ENCODE data around the gene TOPORS. TPM values are rescaled to one million over a fixed set of nuclear protein-coding genes. Genes with fewer than 3 reads are reported as not detected.

TOPORS gene
- total and polyA plus RNA-seq, 2 experiments from 2014 or later: 16.4 to 26.9 TPM

DNA sequence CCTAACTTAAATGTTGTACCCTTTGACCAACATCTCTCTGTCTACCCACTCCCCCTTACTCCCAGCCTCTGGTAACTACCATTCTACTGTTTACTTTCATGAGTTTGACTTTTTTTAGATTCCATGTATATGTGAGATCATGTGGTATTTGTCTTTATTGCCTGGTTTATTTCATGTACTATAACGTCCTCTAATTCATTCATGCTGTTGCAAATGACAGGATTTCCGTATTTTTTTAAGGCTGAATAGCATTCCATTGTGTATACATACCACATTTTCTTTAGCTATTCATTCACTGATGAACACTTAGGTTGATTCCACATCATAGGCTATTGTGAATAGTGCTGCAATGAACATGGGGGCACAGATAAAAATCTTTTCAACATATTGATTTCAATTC, 32.4 kb upstream of the TOPORS start:
- no peak overlapping the region for H2AFZ ChIP-seq
- no peaks in the 10 kb centered on the region for H3K36me3 ChIP-seq (ENCODE audit: low read depth)
- no peak overlapping the region for H3K9ac ChIP-seq
- no peak overlapping the region for H3K27ac ChIP-seq
- peaks cover 10% of the 10 kb centered on the region; the same call in 1 of the 2 replicates for H3F3A ChIP-seq (ENCODE audit: insufficient read depth)
- DNase-seq: peak; percentile 14
- H3K4me3 ChIP-seq: no peak overlapping the region
- no peaks in the 10 kb centered on the region for H3K79me2 ChIP-seq (ENCODE audit: insufficient read depth)
- no peaks in the 10 kb centered on the region for H3K9me3 ChIP-seq (ENCODE audit: low read depth)
- in situ Hi-C loops (cut with MboI): loop anchor here (5.0 kb wide), 1 partner anchor 388 kb away; no protein-coding TSS in a partner anchor
- TF ChIP-seq EZH2 (IDR thresholded peaks at IDR 0.05; ENCODE audit: insufficient read depth, poor library complexity, severe bottlenecking): no peak
- TF ChIP-seq EZH2phosphoT487 (IDR thresholded peaks at IDR 0.05; ENCODE audit: insufficient read depth, low read depth): no peak
- no peak overlapping the region for H3K4me2 ChIP-seq (ENCODE audit: unreplicated experiment)
- no peaks in the 10 kb centered on the region for H3K27me3 ChIP-seq (replicated peaks; ENCODE audit: insufficient read depth)
- H3K9me2 ChIP-seq (ENCODE audit: insufficient read depth): no peaks in the 10 kb centered on the region
- H4K20me1 ChIP-seq (ENCODE audit: insufficient read depth): no peaks in the 10 kb centered on the region
- 0 to 4% methylated on average over 2 of the region's 2 CpGs for WGBS, 2 experiments (ENCODE audit: low coverage in 1 of 2, low lambda C conversion rate in 2 of 2, missing lambda C conversion rate in 2 of 2)
- H3K4me1 ChIP-seq (ENCODE audit: insufficient read depth): no peaks in the 10 kb centered on the region

DNA sequence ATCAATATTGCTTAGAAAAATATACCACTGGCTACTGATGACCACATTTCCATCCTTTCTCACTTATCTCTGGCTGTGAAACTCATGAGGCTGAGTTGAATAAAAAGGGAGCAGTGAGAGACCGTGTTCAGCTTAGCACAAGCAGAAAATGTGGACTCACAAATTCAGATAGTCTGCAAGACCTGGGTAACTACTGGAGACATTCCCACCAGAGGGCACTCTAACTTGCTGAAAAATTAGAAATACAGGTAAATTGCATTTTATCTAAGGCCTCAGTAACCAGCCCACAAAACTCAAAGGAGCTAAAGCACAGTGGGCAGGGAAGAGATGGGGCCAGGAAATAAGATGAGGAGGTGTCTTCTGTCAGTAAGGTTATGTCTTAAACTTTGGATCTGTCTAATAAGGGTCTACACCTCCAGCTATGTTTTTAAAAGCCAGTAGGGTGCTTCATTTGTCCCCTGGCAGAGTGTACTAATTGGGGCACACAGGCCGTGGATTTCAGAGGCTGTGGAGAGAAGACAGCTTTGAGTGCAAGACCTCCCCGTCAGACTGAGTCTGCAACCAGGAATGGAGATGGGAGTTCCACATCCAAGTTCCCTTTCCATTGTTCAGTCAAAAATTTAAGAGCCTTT, 29.2 kb upstream of the TOPORS start:
- in situ Hi-C loops (cut with MboI): loop anchor here (5.0 kb wide), 1 partner anchor 391 kb away; no protein-coding TSS in a partner anchor
- Histone ChIP-seq H4K20me1 (ENCODE audit: insufficient read depth) (no peaks in the 10 kb centered on the region), H3F3A (ENCODE audit: insufficient read depth) (no peaks in the 10 kb centered on the region), H3K4me1 (ENCODE audit: insufficient read depth) (no peaks in the 10 kb centered on the region), H3K9ac (no peak overlapping the region), H3K36me3 (ENCODE audit: low read depth) (no peaks in the 10 kb centered on the region), H3K9me2 (ENCODE audit: insufficient read depth) (no peaks in the 10 kb centered on the region), H3K9me3 (ENCODE audit: low read depth) (no peaks in the 10 kb centered on the region), H3K27me3 (replicated peaks; ENCODE audit: insufficient read depth) (no peaks in the 10 kb centered on the region), H3K4me3 (no peak overlapping the region), H3K79me2 (ENCODE audit: insufficient read depth) (no peaks in the 10 kb centered on the region), H3K4me2 (ENCODE audit: unreplicated experiment) (no peak overlapping the region), H2AFZ (no peak overlapping the region), H3K27ac (no peak overlapping the region)
- WGBS, 2 experiments (ENCODE audit: low coverage in 1 of 2, low lambda C conversion rate in 2 of 2, missing lambda C conversion rate in 2 of 2): 12 to 15% methylated on average over 3 of the region's 3 CpGs
- DNase-seq: peak; percentile 65
- no peak for TF ChIP-seq EZH2phosphoT487 (IDR thresholded peaks at IDR 0.05; ENCODE audit: insufficient read depth, low read depth)
- no peak for TF ChIP-seq EZH2 (IDR thresholded peaks at IDR 0.05; ENCODE audit: insufficient read depth, poor library complexity, severe bottlenecking)

DNA sequence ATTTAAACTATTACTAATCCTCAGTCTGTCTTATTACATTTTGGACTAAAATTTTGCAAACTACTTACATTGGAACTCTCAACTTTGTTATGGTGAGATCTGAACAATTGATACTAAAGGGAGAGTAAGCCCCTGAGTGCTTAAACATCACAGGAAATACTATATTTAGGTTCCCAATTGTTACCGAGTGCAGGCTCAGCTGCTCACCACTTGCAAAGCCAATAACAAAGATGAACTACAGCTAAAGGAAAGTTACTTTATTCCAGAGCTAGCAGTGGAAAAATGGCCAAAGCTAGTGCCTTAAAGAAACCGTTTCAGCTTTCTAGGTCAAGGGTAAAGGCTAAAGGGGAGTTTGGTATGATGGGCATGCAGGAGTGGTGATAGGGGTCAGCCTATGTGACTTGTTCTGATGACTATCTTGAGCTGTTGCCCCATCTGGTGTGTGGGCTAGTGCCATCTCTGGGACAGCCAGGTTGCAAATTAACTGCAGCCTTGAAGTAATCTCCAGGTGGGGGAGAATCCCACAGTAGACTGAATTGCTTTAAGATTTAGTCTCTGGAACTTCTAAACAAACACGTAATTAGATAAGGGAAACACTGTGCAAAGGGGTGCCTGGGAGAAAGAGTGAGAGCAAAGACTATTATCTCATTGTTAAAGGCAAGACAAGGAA, 28.4 kb upstream of the TOPORS start:
- in situ Hi-C loops (cut with MboI): loop anchor here (5.0 kb wide), 1 partner anchor 392 kb away; no protein-coding TSS in a partner anchor
- H3K9ac ChIP-seq: no peak overlapping the region

GRCh38 chr9:32579706-32580331, 27.4 kb upstream of the TOPORS start:
- H3K4me2 ChIP-seq (ENCODE audit: unreplicated experiment): no peak overlapping the region
- no peak overlapping the region for H3K27ac ChIP-seq
- H3F3A ChIP-seq (ENCODE audit: insufficient read depth): no peaks in the 10 kb centered on the region
- H3K27me3 ChIP-seq (replicated peaks; ENCODE audit: insufficient read depth): no peaks in the 10 kb centered on the region
- no peak overlapping the region for H3K9ac ChIP-seq
- H3K36me3 ChIP-seq (ENCODE audit: low read depth): no peaks in the 10 kb centered on the region
- H4K20me1 ChIP-seq (ENCODE audit: insufficient read depth): no peaks in the 10 kb centered on the region
- no peak for TF ChIP-seq EZH2phosphoT487 (IDR thresholded peaks at IDR 0.05; ENCODE audit: insufficient read depth, low read depth)
- TF ChIP-seq EZH2 (IDR thresholded peaks at IDR 0.05; ENCODE audit: insufficient read depth, poor library complexity, severe bottlenecking): no peak
- no peak overlapping the region for H3K4me3 ChIP-seq
- no peaks in the 10 kb centered on the region for H3K79me2 ChIP-seq (ENCODE audit: insufficient read depth)
- peak; percentile 67 for DNase-seq
- in situ Hi-C loops (cut with MboI): loop anchor here (5.0 kb wide), 1 partner anchor 392 kb away; no protein-coding TSS in a partner anchor
- no peaks in the 10 kb centered on the region for H3K9me3 ChIP-seq (ENCODE audit: low read depth)
- WGBS, 2 experiments (ENCODE audit: low coverage in 1 of 2, low lambda C conversion rate in 2 of 2, missing lambda C conversion rate in 2 of 2): 15 to 17% methylated on average over 4 of the region's 4 CpGs
- H3K4me1 ChIP-seq (ENCODE audit: insufficient read depth): no peaks in the 10 kb centered on the region
- H2AFZ ChIP-seq: peak overlapping the region; percentile 0; the same call in 1 of the 2 replicates
- no peaks in the 10 kb centered on the region for H3K9me2 ChIP-seq (ENCODE audit: insufficient read depth)

More for the DNA sequence above, 28.4 kb upstream of the TOPORS start:
- DNase-seq: no peak
- Histone ChIP-seq H3F3A (ENCODE audit: insufficient read depth) (no peaks in the 10 kb centered on the region), H3K9me2 (ENCODE audit: insufficient read depth) (no peaks in the 10 kb centered on the region), H3K4me1 (ENCODE audit: insufficient read depth) (no peaks in the 10 kb centered on the region), H3K27me3 (replicated peaks; ENCODE audit: insufficient read depth) (no peaks in the 10 kb centered on the region), H3K9me3 (ENCODE audit: low read depth) (no peaks in the 10 kb centered on the region), H3K79me2 (ENCODE audit: insufficient read depth) (no peaks in the 10 kb centered on the region), H3K4me3 (no peak overlapping the region), H4K20me1 (ENCODE audit: insufficient read depth) (no peaks in the 10 kb centered on the region), H3K4me2 (ENCODE audit: unreplicated experiment) (no peak overlapping the region), H3K36me3 (ENCODE audit: low read depth) (no peaks in the 10 kb centered on the region), H2AFZ (no peak overlapping the region; the same call in 1 of the 2 replicates), H3K27ac (no peak overlapping the region)
- no peak for TF ChIP-seq EZH2 (IDR thresholded peaks at IDR 0.05; ENCODE audit: insufficient read depth, poor library complexity, severe bottlenecking)
- TF ChIP-seq EZH2phosphoT487 (IDR thresholded peaks at IDR 0.05; ENCODE audit: insufficient read depth, low read depth): no peak
- WGBS, 2 experiments (ENCODE audit: low coverage in 1 of 2, low lambda C conversion rate in 2 of 2, missing lambda C conversion rate in 2 of 2): 10 to 22% methylated on average over 3 of the region's 3 CpGs
